ENCODE measurements around the gene SYNE4.

GRCh38 chr19:36003284-36003683 lies 5.3 kb downstream of the SYNE4 start:
- TF ChIP-seq EP300 (IDR thresholded peaks at IDR 0.05; ENCODE audit: borderline replicate concordance) (no peak), RAD21 (IDR thresholded peaks at IDR 0.05; ENCODE audit: low read depth) (no peak), REST (IDR thresholded peaks at IDR 0.05; ENCODE audit: low read depth) (no peak), CEBPB (IDR thresholded peaks at IDR 0.05) (no peak), TAF1 (IDR thresholded peaks at IDR 0.05; ENCODE audit: low read depth) (no peak)

Measured in Ishikawa (cell line).